Tibial nerve (tissue), 4 donors: ENCODE measurements around the gene LCORL.

ENCODE experiments used
- EP300 ChIP-seq, 2 donors: sonication (generic); formaldehyde crosslinking; IDR thresholded peaks; one replicate each; pipeline ENCODE4 v1.6.1; 2017; ENCODE audit warnings: antibody characterized with exemption in 2 of 2, mild to moderate bottlenecking in 1 of 2
- POLR2A ChIP-seq, 2 donors: fragments of 450-650 bp; IDR thresholded peaks; one replicate each; pipeline ENCODE4 v1.6.1; 2017; ENCODE audit warnings: antibody characterized with exemption in 2 of 2, mild to moderate bottlenecking in 2 of 2, moderate library complexity in 2 of 2
- TF ChIP-seq, protein P1 (sequence below), 5 experiments: fragments of 200-600 bp in 3 of 5; fragments of 450-650 bp in 2 of 5; sonication (generic) in 3 of 5; IDR thresholded peaks; one replicate each; pipeline ENCODE4 v1.5.1; 2016 to 2019; ENCODE audit warnings: antibody characterized with exemption in 5 of 5, mild to moderate bottlenecking in 3 of 5, moderate library complexity in 2 of 5

- TF ChIP-seq, protein P1, sequence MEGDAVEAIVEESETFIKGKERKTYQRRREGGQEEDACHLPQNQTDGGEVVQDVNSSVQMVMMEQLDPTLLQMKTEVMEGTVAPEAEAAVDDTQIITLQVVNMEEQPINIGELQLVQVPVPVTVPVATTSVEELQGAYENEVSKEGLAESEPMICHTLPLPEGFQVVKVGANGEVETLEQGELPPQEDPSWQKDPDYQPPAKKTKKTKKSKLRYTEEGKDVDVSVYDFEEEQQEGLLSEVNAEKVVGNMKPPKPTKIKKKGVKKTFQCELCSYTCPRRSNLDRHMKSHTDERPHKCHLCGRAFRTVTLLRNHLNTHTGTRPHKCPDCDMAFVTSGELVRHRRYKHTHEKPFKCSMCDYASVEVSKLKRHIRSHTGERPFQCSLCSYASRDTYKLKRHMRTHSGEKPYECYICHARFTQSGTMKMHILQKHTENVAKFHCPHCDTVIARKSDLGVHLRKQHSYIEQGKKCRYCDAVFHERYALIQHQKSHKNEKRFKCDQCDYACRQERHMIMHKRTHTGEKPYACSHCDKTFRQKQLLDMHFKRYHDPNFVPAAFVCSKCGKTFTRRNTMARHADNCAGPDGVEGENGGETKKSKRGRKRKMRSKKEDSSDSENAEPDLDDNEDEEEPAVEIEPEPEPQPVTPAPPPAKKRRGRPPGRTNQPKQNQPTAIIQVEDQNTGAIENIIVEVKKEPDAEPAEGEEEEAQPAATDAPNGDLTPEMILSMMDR (IDR thresholded peaks at IDR 0.05) = no peak
- TF ChIP-seq EP300 (IDR thresholded peaks at IDR 0.05) (no peak), POLR2A (IDR thresholded peaks at IDR 0.05) (no peak)
These were observed 63.4 kb downstream of the LCORL start for GRCh38 chr4:17958181-17958580.
